A549 (cell line): ENCODE data around the gene SLC24A3. TPM values are rescaled to one million over a fixed set of nuclear protein-coding genes. Genes with fewer than 3 reads are reported as not detected.

ENCODE experiments used
- ATAC-seq, 2 experiments: fragments of 200-7000 bp in 1 of 2; fragments of >200 bp in 1 of 2; cut with Nextera tagmentation in 1 of 2; cut with Tn5 transposase in 1 of 2; 3 replicates each; pipeline versions ENCODE4 v1.8.0 to v1.9.1; 2018 to 2020; ENCODE audit warnings: mild to moderate bottlenecking in 1 of 2, moderate library complexity in 1 of 2
- CTCF ChIA-PET: fragments of 300-600 bp; sonication (Branson Sonifier 250); formaldehyde crosslinking; extraction: SDS; loops from one replicate; lab custom pipeline; 2021; ENCODE audit warnings: antibody characterized with exemption, inconsistent platforms; lab: Yijun Ruan, JAX
- POLR2A ChIA-PET: fragments of 350-600 bp; formaldehyde crosslinking; extraction: SDS; loops from one replicate; lab custom pipeline; 2021; ENCODE audit warnings: antibody characterized with exemption, inconsistent platforms; lab: Yijun Ruan, JAX
- DNase-seq, 2 experiments: peaks; one replicate each; pipeline versions ENCODE4 v3.0.0 to v3.0.0-alpha.2; 2011 to 2016; ENCODE audit warnings: low read depth in 1 of 2, low spot score in 1 of 2
- FAIRE-seq: peaks from 2 replicates; lab custom pipeline; 2011; peaks lifted over from hg19 to GRCh38; lab: Jason Lieb, UNC
- H3K27ac ChIP-seq, 2 experiments: fragments of >200 bp; sonication (Bioruptor Twin); formaldehyde crosslinking; 3 replicates each; pipeline ENCODE4 v1.5.1; 2016 to 2017
- H3K4me1 ChIP-seq: fragments of >200 bp; sonication (Bioruptor Twin); formaldehyde crosslinking; 3 replicates; pipeline ENCODE4 v1.6.1; 2016
- H3K4me2 ChIP-seq: fragments of >200 bp; sonication (Bioruptor Twin); formaldehyde crosslinking; 3 replicates; pipeline ENCODE4 v1.6.1; 2016
- H3K4me3 ChIP-seq: fragments of >200 bp; sonication (Bioruptor Twin); formaldehyde crosslinking; 3 replicates; pipeline ENCODE4 v1.5.1; 2016
- H3K9me3 ChIP-seq: fragments of >200 bp; sonication (Bioruptor Twin); formaldehyde crosslinking; 3 replicates; pipeline ENCODE4 v1.6.1; 2016
- BHLHE40 ChIP-seq: IDR thresholded peaks from 2 replicates; pipeline ENCODE4 v1.6.1; 2012; ENCODE audit warnings: low read depth, low read length, inconsistent platforms
- CBX2 ChIP-seq: fragments of 200-600 bp; sonication (generic); IDR thresholded peaks from 2 replicates; pipeline ENCODE4 v1.6.1; 2016; ENCODE audit warnings: low read depth, mild to moderate bottlenecking, borderline replicate concordance
- CBX8 ChIP-seq: fragments of 200-600 bp; sonication (generic); IDR thresholded peaks from 2 replicates; pipeline ENCODE4 v1.6.1; 2016
- CEBPB ChIP-seq, 2 experiments: fragments of >200 bp in 1 of 2; sonication (Bioruptor Twin) in 1 of 2; formaldehyde crosslinking in 1 of 2; IDR thresholded peaks; 2 replicates each; pipeline ENCODE4 v1.6.1; 2012 to 2016
- CHD2 ChIP-seq: fragments of 150-350 bp; IDR thresholded peaks from 2 replicates; pipeline ENCODE4 v1.6.1; 2014; ENCODE audit warnings: low read length; ENCODE audit not compliant: partially characterized antibody
- CTCF ChIP-seq: fragments of >200 bp; sonication (Bioruptor Twin); formaldehyde crosslinking; IDR thresholded peaks from 3 replicates; pipeline ENCODE4 v1.5.1; 2016
- EHMT2 ChIP-seq: fragments of 200-600 bp; sonication (generic); IDR thresholded peaks from 2 replicates; pipeline ENCODE4 v1.6.1; 2016; ENCODE audit warnings: antibody characterized with exemption, low read depth, mild to moderate bottlenecking, moderate library complexity
- FOSB ChIP-seq: fragments of 250-450 bp; sonication (Bioruptor Pico); IDR thresholded peaks from 2 replicates; pipeline ENCODE4 v1.5.0; 2020; ENCODE audit warnings: mild to moderate bottlenecking, moderate library complexity
- FOSL2 ChIP-seq, 2 experiments: fragments of 450-650 bp in 1 of 2; fragments of >200 bp in 1 of 2; sonication (Bioruptor Twin) in 1 of 2; formaldehyde crosslinking; IDR thresholded peaks; 2 replicates each; pipeline versions ENCODE4 v1.5.0 to v1.6.1; 2016 to 2020; ENCODE audit warnings: mild to moderate bottlenecking in 1 of 2, moderate library complexity in 1 of 2
- GATA3 ChIP-seq: IDR thresholded peaks from 2 replicates; pipeline ENCODE4 v1.6.1; 2012; ENCODE audit warnings: borderline replicate concordance
- HDAC2 ChIP-seq: fragments of 200-600 bp; sonication (generic); IDR thresholded peaks from 2 replicates; pipeline ENCODE4 v1.6.1; 2016
- HES2 ChIP-seq: fragments of >200 bp; sonication (Bioruptor Twin); formaldehyde crosslinking; IDR thresholded peaks from 2 replicates; pipeline ENCODE4 v1.6.1; 2016
- HEYL ChIP-seq: fragments of 250-450 bp; sonication (Bioruptor Pico); IDR thresholded peaks from 2 replicates; pipeline ENCODE4 v1.8.0; 2021; ENCODE audit warnings: mild to moderate bottlenecking, moderate library complexity
- HOXB13 ChIP-seq: fragments of 250-450 bp; sonication (Bioruptor Pico); IDR thresholded peaks from 2 replicates; pipeline ENCODE4 v1.5.0; 2020; ENCODE audit warnings: low read depth, mild to moderate bottlenecking, moderate library complexity
- HOXB5 ChIP-seq: fragments of 250-450 bp; sonication (Bioruptor Pico); IDR thresholded peaks from 2 replicates; pipeline ENCODE4 v1.5.0; 2020; ENCODE audit warnings: mild to moderate bottlenecking, moderate library complexity
- JUN ChIP-seq, 2 experiments: fragments of >200 bp; sonication (Bioruptor Twin); formaldehyde crosslinking; IDR thresholded peaks; 2 replicates in 1 of 2; 3 replicates in 1 of 2; pipeline ENCODE4 v1.6.1; 2016 to 2017
- KDM1A ChIP-seq: fragments of 200-600 bp; sonication (generic); IDR thresholded peaks from 2 replicates; pipeline ENCODE4 v1.6.1; 2016; ENCODE audit warnings: low read depth, mild to moderate bottlenecking
- MAZ ChIP-seq: fragments of 150-350 bp; IDR thresholded peaks from 2 replicates; pipeline ENCODE4 v1.6.1; 2014; ENCODE audit warnings: antibody characterized with exemption, low read depth, low read length, borderline replicate concordance
- MYC ChIP-seq: IDR thresholded peaks from 2 replicates; pipeline ENCODE4 v1.6.1; 2012; ENCODE audit warnings: mild to moderate bottlenecking, inconsistent platforms, low read length, improper control_type of control experiment, borderline replicate concordance
- PHF8 ChIP-seq: fragments of 200-600 bp; sonication (generic); IDR thresholded peaks from 2 replicates; pipeline ENCODE4 v1.6.1; 2016; ENCODE audit warnings: low read depth, mild to moderate bottlenecking, antibody characterized with exemption, moderate library complexity, borderline replicate concordance
- POLR2A ChIP-seq: IDR thresholded peaks from 2 replicates; pipeline ENCODE4 v1.6.1; 2012; ENCODE audit warnings: mild to moderate bottlenecking, low read length
- POLR2AphosphoS2 ChIP-seq: conservative IDR thresholded peaks from 2 replicates; pipeline ENCODE4 v1.6.1; 2012; ENCODE audit warnings: low read length, improper control_type of control experiment, inconsistent platforms
- RARB ChIP-seq: fragments of 250-450 bp; sonication (Bioruptor Pico); IDR thresholded peaks from 2 replicates; pipeline ENCODE4 v1.8.0; 2021; ENCODE audit warnings: mild to moderate bottlenecking, moderate library complexity
- RCOR1 ChIP-seq: fragments of 150-350 bp; IDR thresholded peaks from 2 replicates; pipeline ENCODE4 v1.6.1; 2014; ENCODE audit warnings: antibody characterized with exemption, low read length, low read depth
- SMC3 ChIP-seq: fragments of >200 bp; sonication (Bioruptor Twin); formaldehyde crosslinking; IDR thresholded peaks from 3 replicates; pipeline ENCODE4 v1.6.1; 2018; ENCODE audit warnings: inconsistent platforms
- TFCP2L1 ChIP-seq: fragments of 250-450 bp; sonication (Bioruptor Pico); IDR thresholded peaks from 2 replicates; pipeline ENCODE4 v1.5.0; 2021; ENCODE audit warnings: mild to moderate bottlenecking
- TP53 ChIP-seq: fragments of 250-450 bp; sonication (Bioruptor Pico); IDR thresholded peaks from 2 replicates; pipeline ENCODE4 v1.5.0; 2021; ENCODE audit warnings: mild to moderate bottlenecking, moderate library complexity
- USF2 ChIP-seq: fragments of 450-650 bp; IDR thresholded peaks from 2 replicates; pipeline ENCODE4 v1.6.1; 2014; ENCODE audit warnings: antibody characterized with exemption
- ZSCAN20 ChIP-seq: fragments of 250-450 bp; sonication (Bioruptor Pico); IDR thresholded peaks from 2 replicates; pipeline ENCODE4 v1.8.0; 2022; ENCODE audit warnings: mild to moderate bottlenecking, moderate library complexity
- WGBS: methylation state at CpG from one replicate; pipeline ENCODE4 v1.1.6; 2017; ENCODE audit errors: missing lambda C conversion rate; 5-methylcytosine and 5-hydroxymethylcytosine counted together
- polyA plus RNA-seq, 4 experiments: library from polyadenylated mRNA; depleted of rRNA in 3 of 4; stranded (reverse); fragments of >200 nt; fragmentation: RNase III in 1 of 4; extraction: RNeasy Plus Mini Kit Qiagen cat#74134 plus additional on column Dnase treatment in 1 of 4; gene quantifications; 2 replicates in 3 of 4; 3 replicates in 1 of 4; pipeline ENCODE4 v1.2.3, GENCODE V29; 2011 to 2017
- TF ChIP-seq, protein P1 (sequence below): fragments of 250-450 bp; sonication (Bioruptor Pico); IDR thresholded peaks from 2 replicates; pipeline ENCODE4 v1.5.0; 2020; ENCODE audit warnings: low read depth, mild to moderate bottlenecking, moderate library complexity
- TF ChIP-seq, protein P2 (sequence below): IDR thresholded peaks from 2 replicates; pipeline ENCODE4 v1.6.1; 2012; ENCODE audit warnings: low read depth, borderline replicate concordance

Gene SLC24A3
- polyA plus RNA-seq, 2 of the 4 experiments (the other 2 are of a cell fraction): 0.08 TPM; not detected in 1

DNA sequence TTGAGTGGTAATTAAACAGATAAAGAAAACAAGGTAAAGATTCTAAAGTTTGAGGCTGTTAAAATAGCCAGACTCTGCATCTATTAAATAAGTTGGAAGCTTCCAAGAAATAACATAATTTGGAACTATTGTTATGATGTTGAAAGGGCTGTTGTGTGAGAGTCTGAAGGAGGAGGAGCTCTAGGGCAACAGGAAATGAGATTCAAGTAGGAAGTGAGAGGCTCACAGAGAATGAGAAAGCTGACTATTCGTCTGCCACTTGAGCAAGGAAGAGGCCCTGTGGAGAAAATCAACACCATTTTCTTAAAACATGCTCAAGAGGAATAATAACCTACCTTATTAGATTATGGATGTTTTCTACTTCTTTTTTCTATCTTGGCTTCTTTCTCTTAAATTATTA lies 185.2 kb downstream of the SLC24A3 start:
- ATAC-seq: no peak
- no peak overlapping the region for H3K4me3 ChIP-seq
- 0 out of 3 replicates have a peak, but pooled peaks cover 4% of the 10 kb centered on the region for H3K9me3 ChIP-seq
- H3K4me2 ChIP-seq: no peak overlapping the region
- H3K4me1 ChIP-seq: no peaks in the 10 kb centered on the region
- no peak for FAIRE-seq
- 4% methylated on average over 1 of the region's 1 CpG for WGBS
- no peak overlapping the region for H3K27ac ChIP-seq
- ChIA-PET CTCF (no interaction called here), POLR2A (no interaction called here)
- no peak for TF ChIP-seq HDAC2
- TF ChIP-seq KDM1A: no peak
- TF ChIP-seq BHLHE40: no peak
- no peak for TF ChIP-seq RARB
- TF ChIP-seq, protein P1, sequence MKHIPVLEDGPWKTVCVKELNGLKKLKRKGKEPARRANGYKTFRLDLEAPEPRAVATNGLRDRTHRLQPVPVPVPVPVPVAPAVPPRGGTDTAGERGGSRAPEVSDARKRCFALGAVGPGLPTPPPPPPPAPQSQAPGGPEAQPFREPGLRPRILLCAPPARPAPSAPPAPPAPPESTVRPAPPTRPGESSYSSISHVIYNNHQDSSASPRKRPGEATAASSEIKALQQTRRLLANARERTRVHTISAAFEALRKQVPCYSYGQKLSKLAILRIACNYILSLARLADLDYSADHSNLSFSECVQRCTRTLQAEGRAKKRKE: no peak
- TF ChIP-seq TP53: no peak
- TF ChIP-seq MAZ: no peak
- DNase-seq: no peak

DNA sequence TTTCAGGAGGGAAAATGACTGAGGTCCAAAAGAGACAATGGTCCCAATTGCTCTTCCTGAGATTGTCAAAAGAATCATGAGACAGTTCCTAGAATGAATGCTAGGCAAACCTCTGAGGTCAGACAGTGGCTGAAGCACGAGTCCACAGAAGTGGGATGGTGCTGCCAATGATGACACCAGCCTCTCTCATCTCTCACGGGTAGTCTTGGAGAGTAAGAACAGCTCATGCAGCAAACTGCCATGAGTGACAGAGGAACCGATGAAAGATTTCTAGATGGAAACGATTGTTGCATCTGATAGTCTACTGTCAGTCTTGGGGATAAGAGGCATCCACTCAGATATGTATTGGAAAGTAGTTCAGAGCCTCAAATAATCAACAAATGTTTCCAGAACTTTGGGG lies 188.7 kb downstream of the SLC24A3 start:
- Histone ChIP-seq H3K9me3 (0 out of 3 replicates have a peak, but pooled peaks cover 4% of the 10 kb centered on the region), H3K4me3 (no peak overlapping the region)
- POLR2A ChIA-PET: no interaction called here
- CTCF ChIA-PET: no interaction called here
- TF ChIP-seq EHMT2: no peak
- no peak for TF ChIP-seq FOSL2 (IDR thresholded peaks at IDR 0.05)
- TF ChIP-seq FOSL2 (CRISPR knock-in tag; IDR thresholded peaks at IDR 0.05): no peak
- TF ChIP-seq CBX2: no peak
- TF ChIP-seq RARB: no peak
- no peak for TF ChIP-seq RCOR1
- TF ChIP-seq HDAC2: no peak
- TF ChIP-seq CHD2: no peak
- no peak for TF ChIP-seq HEYL
- no peak for TF ChIP-seq PHF8
- TF ChIP-seq SMC3: no peak
- TF ChIP-seq MYC: no peak
- no peak for TF ChIP-seq HES2
- TF ChIP-seq TP53: no peak
- no peak for TF ChIP-seq ZSCAN20 (CRISPR knock-in tag)
- TF ChIP-seq POLR2AphosphoS2: no peak
- TF ChIP-seq BHLHE40: no peak
- no peak for TF ChIP-seq TFCP2L1
- TF ChIP-seq USF2: no peak
- TF ChIP-seq CBX8: no peak
- TF ChIP-seq, all 56 proteins: peak for 0
- no peak overlapping the region for H3K27ac ChIP-seq
- no peak overlapping the region for H3K4me2 ChIP-seq
- ATAC-seq (no peak), FAIRE-seq (peak; percentile 49), DNase-seq (no peak)
- 6% methylated on average over 4 of the region's 4 CpGs for WGBS
- no peaks in the 10 kb centered on the region for H3K4me1 ChIP-seq

DNA sequence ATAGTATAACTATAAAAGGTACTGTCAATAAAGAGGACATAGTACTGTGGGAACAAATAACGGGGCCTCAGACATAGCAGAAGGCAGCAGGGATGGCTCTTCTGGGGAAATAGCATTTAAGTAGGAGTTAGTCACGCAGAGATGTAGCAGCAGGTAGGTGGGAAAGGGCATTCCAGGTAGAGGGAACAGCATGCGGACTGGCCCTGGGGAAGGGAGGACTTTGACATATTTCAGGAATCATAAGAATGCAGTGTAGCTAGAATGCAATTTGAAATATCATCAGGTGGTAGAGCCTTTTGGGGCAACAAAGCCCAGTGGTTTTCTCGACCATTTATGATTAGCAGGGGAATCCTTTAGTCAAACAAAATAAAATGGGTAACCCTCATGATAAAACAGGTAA lies 191.1 kb downstream of the SLC24A3 start:
- Histone ChIP-seq H3K27ac (no peak overlapping the region), H3K4me2 (no peak overlapping the region), H3K4me3 (no peak overlapping the region), H3K9me3 (0 out of 3 replicates have a peak, but pooled peaks cover 2% of the 10 kb centered on the region), H3K4me1 (no peaks in the 10 kb centered on the region)
- no peak for ATAC-seq
- CTCF ChIA-PET: interaction anchor here (1.3 kb wide), 1 partner anchor 10 kb away, joined by 3 read pairs; no protein-coding TSS in a partner anchor
- 10% methylated on average over 4 of the region's 4 CpGs for WGBS
- DNase-seq: no peak
- peak; percentile 18 for FAIRE-seq
- POLR2A ChIA-PET: no interaction called here
- TF ChIP-seq HEYL (no peak), TP53 (no peak), GATA3 (no peak), POLR2A (no peak), HES2 (no peak), HOXB5 (CRISPR knock-in tag) (no peak), FOSB (CRISPR knock-in tag) (no peak), CTCF (no peak), CEBPB (IDR thresholded peaks at IDR 0.05) (no peak), EHMT2 (no peak), HOXB13 (CRISPR knock-in tag) (no peak), JUN (IDR thresholded peaks at IDR 0.05) (no peak), CHD2 (no peak), KDM1A (no peak), SMC3 (no peak), PHF8 (no peak), RARB (no peak)
- TF ChIP-seq, protein P2, sequence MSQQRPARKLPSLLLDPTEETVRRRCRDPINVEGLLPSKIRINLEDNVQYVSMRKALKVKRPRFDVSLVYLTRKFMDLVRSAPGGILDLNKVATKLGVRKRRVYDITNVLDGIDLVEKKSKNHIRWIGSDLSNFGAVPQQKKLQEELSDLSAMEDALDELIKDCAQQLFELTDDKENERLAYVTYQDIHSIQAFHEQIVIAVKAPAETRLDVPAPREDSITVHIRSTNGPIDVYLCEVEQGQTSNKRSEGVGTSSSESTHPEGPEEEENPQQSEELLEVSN: no peak
